Skin epidermis (tissue), 12 donors: Measurements from ENCODE around the gene NUCB1.
"Not testable (repeated sequence)": the region's sequence is repeated elsewhere in the genome, so short reads cannot be mapped to it uniquely, and the experiment has no call there.

Experiments used
- H3K27ac ChIP-seq, 21 experiments: fragments of 200-600 bp; sonication (generic) in 11 of 21; one replicate each; pipeline ENCODE4 v1.5.0; 2020; ENCODE audit warnings: mild to moderate bottlenecking in 3 of 21, inconsistent platforms in 2 of 21, moderate library complexity in 2 of 21
- H3K4me3 ChIP-seq, 7 experiments: fragments of 200-600 bp; sonication (generic) in 2 of 7; one replicate each; pipeline ENCODE4 v1.5.0; 2020; ENCODE audit warnings: inconsistent platforms in 2 of 7, mild to moderate bottlenecking in 2 of 7, moderate library complexity in 1 of 7

NUCB1 gene

GRCh38 chr19:48925890-48926289, 25.8 kb downstream of the NUCB1 start:
- not testable (repeated sequence) for H3K4me3 ChIP-seq
- H3K27ac ChIP-seq = peak overlapping the region in 3 of 21 experiments; percentile 16 to 65 (median 59)

- Histone ChIP-seq H3K27ac (peak overlapping the region in 10 of 21 experiments; percentile 23 to 65 (median 39)), H3K4me3 (no peak overlapping the region)
Measured at GRCh38 chr19:48926909-48927308, 26.8 kb downstream of the NUCB1 start.

DNA sequence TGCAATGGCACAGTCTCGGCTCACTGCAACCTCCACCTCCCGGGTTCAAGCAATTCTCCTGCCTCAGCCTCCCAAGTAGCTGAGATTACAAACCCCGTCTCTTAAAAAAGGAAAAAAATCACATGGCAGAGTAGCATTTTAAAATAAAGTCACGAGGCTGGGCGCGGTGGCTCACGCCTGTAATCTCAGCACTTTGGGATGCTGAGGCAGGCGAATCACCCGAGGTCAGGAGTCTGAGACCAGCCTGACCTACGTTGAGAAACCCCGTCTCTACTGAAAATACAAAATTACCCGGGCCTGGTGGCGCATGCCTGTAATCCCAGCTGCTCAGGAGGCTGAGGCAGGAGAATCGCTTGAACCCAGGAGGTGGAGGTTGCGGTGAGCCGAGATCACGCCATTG, 27.6 kb downstream of the NUCB1 start:
- H3K4me3 ChIP-seq = not testable (repeated sequence)
- peak overlapping the region in 2 of 21 experiments; percentile 14 to 28 for H3K27ac ChIP-seq

- peak overlapping the region in 2 of 21 experiments; percentile 14 to 28 for H3K27ac ChIP-seq
- no peak overlapping the region for H3K4me3 ChIP-seq
Measured at GRCh38 chr19:48928164-48929025, 28.3 kb downstream of the NUCB1 start.

DNA sequence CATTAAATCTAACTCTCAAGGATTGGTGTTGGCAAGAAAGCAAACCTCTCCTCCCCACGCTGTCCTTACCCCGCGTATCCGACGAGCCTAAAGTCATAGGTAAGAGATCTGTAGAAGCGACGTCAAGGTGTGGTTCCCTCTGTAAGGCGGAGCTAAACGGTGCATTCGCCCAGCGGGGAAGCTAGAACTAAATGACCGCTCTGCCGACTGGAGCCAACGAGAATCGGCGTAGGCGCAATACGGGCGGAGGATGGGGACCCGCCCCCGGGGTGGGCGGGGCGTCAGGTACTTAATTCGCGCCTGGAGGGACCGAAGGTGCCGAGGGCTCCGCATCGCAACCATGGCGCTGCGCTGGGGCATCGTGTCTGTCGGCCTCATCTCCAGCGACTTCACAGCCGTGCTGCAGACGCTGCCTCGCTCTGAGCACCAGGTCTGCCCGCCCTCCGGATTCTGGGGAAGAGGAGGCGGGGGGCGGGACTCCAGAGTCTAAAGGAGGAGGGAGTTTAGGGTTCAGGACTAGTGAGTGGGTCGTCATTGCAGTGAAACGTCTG, 33.3 kb downstream of the NUCB1 start, which contains the start of gene DHDH:
Gene DHDH, plus strand, starts transcription at position 318 of the 551 bp plus-strand sequence. Its CDS starts 23 bp downstream, at position 341.
- Histone ChIP-seq H3K27ac (peak within 1 kb of the TSS in 4 of 21 experiments; percentile 6 to 66 (median 18)), H3K4me3 (peak within 1 kb of the TSS; percentile 27 to 48 (median 32))

DNA sequence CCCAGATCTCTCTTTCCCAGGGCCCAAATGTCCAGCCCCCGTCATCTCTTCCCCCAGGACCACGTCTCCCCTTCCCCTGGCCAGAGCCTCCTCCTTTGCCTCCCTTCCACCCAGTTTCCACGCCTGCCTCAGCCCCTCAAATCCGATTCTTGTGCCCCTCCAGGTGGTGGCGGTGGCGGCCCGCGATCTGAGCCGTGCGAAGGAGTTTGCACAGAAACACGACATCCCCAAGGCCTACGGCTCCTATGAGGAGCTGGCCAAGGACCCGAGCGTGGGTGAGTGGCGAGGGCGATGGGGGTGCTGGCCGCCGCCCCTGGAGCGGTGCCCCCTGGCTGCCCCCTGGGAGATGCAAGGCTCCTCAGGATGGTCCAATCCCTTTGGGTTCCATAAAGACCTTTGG, 34.7 kb downstream of the NUCB1 start:
- Histone ChIP-seq H3K27ac (no peak overlapping the region), H3K4me3 (no peak overlapping the region)

GRCh38 chr19:48935864-48936263, 35.8 kb downstream of the NUCB1 start:
- Histone ChIP-seq H3K27ac (no peak overlapping the region), H3K4me3 (no peak overlapping the region)

DNA sequence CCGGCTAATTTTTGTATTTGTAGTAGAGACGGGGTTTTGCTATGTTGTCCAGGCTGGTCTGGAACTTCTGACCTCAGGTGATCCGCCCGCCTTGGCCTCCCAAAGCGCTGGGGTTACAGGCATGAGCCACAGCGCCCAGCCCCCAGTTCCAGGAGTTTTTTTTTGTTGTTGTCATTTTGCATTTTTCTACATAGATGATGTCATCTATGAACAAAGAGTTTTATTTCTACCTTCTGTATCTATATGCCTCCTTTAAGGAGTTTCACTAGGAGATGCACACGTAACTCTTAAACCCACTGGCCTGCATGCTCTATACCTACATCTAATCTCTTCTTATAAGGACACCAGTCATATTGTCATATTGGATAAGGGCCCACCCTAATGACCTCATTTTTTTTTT, 38.1 kb downstream of the NUCB1 start:
- no peak overlapping the region for H3K27ac ChIP-seq
- H3K4me3 ChIP-seq = no peak overlapping the region

GRCh38 chr19:48940902-48941301, 40.8 kb downstream of the NUCB1 start:
- Histone ChIP-seq H3K4me3 (no peak overlapping the region), H3K27ac (no peak overlapping the region)

DNA sequence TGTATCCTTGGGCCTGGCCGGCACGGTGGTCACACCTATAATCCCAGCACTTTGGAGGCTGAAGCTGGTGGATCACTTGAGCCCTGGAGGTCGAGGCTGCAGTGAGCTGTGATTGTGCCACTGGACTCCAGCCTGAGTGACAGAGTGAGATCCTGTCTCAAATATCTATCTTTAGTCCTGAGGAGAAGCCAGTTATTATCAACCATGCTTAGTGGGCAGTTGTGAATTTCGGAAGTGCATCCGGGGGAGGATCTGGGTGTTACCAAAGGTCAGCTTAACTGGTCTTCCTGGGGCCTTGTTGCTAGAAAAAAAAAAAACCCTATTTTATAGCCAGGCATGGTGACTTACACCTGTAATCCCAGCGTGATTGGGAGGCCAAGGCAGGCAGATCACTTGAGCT, 43.0 kb downstream of the NUCB1 start:
- H3K27ac ChIP-seq = no peak overlapping the region
- no peak overlapping the region for H3K4me3 ChIP-seq

DNA sequence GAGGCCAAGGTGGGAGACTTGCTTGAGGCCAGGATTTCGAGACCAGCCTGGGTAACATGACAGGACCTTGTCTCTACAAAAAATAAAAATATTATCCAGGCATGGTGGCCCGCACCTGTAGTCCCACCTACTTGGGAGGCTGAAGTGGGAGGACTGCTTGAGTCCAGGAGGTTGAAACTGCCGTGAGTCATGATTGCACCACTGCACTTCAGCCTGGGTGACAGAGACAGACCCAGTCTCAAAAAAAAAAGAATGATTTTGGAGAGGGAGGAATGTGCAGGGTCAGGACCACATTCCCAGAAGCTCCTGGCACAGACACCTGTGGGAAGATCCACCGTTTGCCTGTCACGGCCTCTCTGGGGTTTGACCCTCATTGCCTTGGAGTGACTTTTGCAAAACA, 45.3 kb downstream of the NUCB1 start:
- Histone ChIP-seq H3K4me3 (no peak overlapping the region), H3K27ac (no peak overlapping the region)

- Histone ChIP-seq H3K27ac (no peak overlapping the region), H3K4me3 (no peak overlapping the region)
Measured at GRCh38 chr19:48945817-48946216, 45.7 kb downstream of the NUCB1 start.

DNA sequence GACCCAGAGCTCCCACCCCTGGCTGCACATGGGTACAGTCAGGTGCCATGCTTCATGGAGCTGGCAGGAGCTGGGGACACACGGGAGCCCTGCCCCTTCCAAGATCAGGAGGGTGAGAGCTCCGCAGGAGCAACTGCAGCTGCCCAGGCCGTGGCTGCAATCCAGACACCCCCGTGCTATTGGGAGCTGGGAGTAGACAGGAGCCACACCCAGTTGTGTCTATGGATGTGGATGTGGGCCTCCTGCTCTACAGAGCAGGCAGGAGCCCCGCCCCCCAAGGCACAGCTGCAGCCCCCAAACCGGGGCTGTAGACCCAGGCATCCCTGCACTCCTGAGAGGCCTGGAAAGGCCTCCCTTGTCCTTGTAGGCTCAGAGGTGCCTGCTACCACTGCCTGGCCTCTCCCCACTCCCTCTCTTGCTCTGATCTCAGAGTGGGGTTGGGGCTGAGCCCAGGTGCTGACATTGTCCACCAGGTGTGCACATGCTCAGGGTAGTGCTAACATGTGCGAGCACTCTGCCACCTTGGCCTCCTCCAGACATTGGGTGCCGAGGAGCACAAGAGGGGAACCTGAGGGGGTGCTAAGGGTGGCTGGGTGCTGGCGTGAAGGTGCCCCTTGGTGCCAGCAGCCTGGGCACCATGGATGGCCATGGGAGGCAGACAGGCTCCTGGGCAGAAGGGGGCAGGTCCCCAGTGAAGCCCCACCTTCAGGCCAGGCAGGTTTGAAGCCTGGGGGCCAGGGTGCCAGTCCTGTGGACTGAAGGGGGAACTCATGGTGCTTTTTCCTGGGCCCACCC, 46.5 kb downstream of the NUCB1 start:
- Histone ChIP-seq H3K4me3 (no peak overlapping the region), H3K27ac (no peak overlapping the region)

DNA sequence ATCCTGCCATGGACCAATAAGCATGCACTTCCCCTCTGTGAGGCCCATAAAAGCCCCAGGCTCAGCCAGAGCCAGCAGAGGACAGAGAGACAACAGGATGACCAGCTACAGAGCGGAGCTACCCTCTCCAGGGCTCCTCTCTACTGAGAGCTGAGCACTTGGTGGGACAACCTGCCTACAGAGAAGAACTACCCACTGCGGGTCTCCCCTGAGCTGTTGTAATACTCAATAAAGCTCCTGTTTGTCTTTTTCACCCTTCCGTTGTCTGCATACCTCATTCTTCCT, 47.1 kb downstream of the NUCB1 start:
- no peak overlapping the region for H3K4me3 ChIP-seq
- no peak overlapping the region for H3K27ac ChIP-seq

DNA sequence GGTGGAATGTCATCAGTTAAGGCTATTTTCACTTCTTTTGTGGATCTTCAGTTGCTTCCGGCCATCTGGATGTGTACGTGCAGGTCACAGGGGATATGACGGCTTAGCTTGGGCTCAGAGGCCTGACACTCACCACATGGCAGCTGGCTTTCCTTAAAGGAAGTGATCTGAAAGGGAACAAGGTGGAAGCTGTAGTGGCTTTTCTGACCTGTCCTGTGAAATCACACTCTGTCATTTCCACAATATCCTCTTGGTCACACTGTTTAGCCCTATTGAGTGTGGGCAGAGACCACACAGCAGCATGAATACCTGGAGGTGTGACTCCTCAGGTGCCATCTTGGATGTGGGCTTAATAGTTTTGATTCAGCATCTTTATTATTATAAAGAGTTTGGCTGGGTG, 50.0 kb downstream of the NUCB1 start:
- no peak overlapping the region for H3K4me3 ChIP-seq

DNA sequence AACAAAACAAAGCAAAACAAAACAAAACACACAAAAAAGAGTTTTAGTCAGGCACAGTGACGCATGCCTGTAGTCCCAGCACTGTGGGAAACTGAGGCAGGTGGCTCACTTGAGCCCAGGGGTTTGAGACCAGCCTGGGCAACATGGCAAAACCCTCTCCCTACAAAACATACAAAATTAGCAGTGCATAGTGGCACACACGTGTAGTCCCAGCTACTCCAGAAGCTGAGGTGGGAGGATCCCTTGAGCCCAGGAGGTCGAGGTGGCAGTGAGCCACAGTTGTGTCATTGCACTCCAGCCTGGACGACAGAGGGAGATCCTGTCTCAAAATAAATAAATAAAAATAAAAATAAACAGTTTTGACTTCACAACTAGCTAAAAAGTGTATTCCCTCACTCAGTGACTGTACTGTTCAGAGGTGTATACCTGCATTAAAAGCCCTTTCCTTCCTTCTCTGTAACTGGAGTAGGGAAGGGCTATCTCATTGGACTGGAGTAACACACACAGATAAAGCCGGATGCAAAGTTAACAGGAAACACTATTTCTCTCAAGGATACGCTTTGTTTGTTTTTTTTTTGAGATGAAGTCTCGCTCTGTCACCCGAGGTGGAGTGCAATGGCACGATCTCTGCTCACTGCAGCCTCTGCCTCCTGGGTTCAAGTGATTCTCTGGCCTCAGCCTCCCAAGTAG, 50.9 kb downstream of the NUCB1 start:
- Histone ChIP-seq H3K27ac (no peak overlapping the region), H3K4me3 (no peak overlapping the region)

More for the DNA sequence above, 50.0 kb downstream of the NUCB1 start:
- no peak overlapping the region for H3K27ac ChIP-seq

- H3K4me3 ChIP-seq = no peak overlapping the region
Measured at GRCh38 chr19:48953141-48953540, 53.0 kb downstream of the NUCB1 start.

DNA sequence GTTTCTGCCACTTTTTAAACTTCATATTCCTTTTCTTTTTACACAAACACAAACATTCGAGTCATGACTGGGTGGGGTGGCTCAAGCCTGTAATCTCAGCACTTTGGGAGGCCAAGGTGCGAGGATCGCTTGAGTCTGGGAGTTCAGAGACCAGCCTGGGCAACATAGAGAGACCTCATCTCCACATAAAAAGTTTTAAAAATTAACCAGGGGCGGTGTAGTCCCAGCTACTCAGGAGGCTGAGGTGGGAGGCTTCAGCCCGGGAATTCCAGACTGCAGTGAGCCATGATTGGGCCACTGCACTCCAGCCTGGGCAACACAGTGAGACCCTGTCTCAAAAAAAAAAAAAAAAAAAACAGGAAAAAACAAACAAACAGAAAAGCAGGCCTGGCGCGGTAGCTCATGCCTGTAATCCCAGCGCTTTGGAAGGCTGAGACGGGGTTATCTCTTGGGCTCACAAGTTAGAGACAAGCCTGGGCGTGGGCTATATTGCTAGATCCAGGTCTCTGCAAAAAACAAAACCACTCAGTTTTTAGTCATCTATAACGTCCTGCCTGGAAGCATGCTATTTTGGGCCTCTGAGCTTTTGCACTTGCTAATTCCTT, 54.0 kb downstream of the NUCB1 start:
- peak overlapping the region; percentile 76 to 97 (median 89) for H3K4me3 ChIP-seq
- peak overlapping the region in 17 of 21 experiments; percentile 80 to 99 (median 93) for H3K27ac ChIP-seq

More at GRCh38 chr19:48953141-48953540, 53.0 kb downstream of the NUCB1 start:
- no peak overlapping the region for H3K27ac ChIP-seq

DNA sequence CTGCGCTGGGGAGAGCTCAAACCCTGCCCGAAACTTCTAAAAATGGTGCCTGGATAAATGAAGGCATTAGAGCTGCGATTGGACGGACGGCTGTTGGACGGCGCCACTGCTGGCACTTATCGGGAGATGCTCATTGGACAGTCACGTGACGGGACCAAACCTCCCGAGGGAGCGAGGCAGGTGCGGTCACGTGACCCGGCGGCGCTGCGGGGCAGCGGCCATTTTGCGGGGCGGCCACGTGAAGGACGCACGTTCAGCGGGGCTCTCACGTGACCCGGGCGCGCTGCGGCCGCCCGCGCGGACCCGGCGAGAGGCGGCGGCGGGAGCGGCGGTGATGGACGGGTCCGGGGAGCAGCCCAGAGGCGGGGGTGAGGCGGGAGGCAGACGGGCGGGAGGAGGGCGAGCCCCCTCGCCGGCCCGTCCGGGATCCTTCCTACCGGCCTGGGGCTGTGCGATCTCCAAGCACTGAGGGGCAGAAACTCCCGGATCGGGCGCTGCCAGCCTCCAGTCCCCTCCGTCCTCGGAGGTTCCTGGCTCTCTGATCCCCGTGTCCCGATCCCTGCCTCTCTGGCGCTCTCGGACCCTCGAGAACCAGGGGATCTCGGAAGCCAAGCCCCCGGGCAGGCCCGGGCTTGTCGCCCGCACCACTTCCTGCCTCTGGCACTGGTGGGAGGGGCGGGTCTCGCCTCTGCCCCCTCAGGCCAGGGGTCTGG, 54.6 kb downstream of the NUCB1 start, which contains the start of gene BAX:
Gene BAX, plus strand, starts transcription at position 281 of the 713 bp plus-strand sequence. Its CDS starts 54 bp downstream, at position 335.
- Histone ChIP-seq H3K4me3 (peak within 1 kb of the TSS; percentile 76 to 97 (median 89)), H3K27ac (peak within 1 kb of the TSS; percentile 80 to 99 (median 95))
